ENCODE measurements around the gene CT47C1. TPM values are rescaled to one million over a fixed set of nuclear protein-coding genes. Genes with fewer than 3 reads are reported as not detected.

The CT47C1 gene
- total and polyA plus RNA-seq, 2 of the 8 experiments (the other 6 are each of a cell fraction or from before 2014, with no cell fraction given): not detected

DNA sequence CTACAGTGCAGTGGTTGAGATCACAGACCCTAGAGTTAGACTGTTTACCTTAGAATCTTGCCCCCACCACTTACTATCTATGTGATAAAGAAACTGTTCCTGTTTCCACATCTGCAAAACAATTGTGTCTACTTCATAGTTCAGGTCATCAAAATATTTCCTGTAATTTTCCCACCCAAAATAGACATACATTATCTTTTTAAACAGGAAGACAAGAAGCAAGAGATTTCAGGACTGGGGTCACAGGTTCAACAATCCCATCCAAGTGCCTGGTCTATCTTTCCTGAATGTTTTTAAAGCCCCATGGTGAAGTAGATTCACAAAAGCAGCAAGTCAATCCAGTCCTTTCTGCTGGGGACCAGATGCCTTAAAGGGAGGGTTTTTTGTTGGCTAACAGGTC lies 41.8 kb upstream of the CT47C1 start:
- POLR2A ChIA-PET (ENCODE audit: partially characterized antibody): no interaction called here
- Histone ChIP-seq H4K91ac (replicated peaks; ENCODE audit: insufficient read length, low read length) (no peak overlapping the region), H4K8ac (ENCODE audit: extremely low read depth, insufficient read depth, low read length) (no peak overlapping the region), H2BK20ac (ENCODE audit: low read length) (no peak overlapping the region), H2BK12ac (ENCODE audit: low read depth, low read length) (no peak overlapping the region), H3K27ac (ENCODE audit: low read depth, low read length) (no peak overlapping the region), H3K79me2 (ENCODE audit: control insufficient read depth in 1 of 2, insufficient read depth in 2 of 2, low read length in 2 of 2) (no peaks in the 10 kb centered on the region), H3K4me2 (ENCODE audit: insufficient read depth in 1 of 2, low read depth in 2 of 2, low read length in 2 of 2) (no peak overlapping the region), H2AFZ (ENCODE audit: low read length) (no peak overlapping the region), H3K14ac (ENCODE audit: insufficient read length) (no peak overlapping the region), H3K56ac (replicated peaks; ENCODE audit: insufficient read length, low read depth, low read length) (no peak overlapping the region), H3K23ac (ENCODE audit: insufficient read length) (no peak overlapping the region), H3K4me3 (ENCODE audit: extremely low read depth in 1 of 4, insufficient read depth in 2 of 4, low read depth in 3 of 4, low read length in 4 of 4) (no peak overlapping the region), H2AK5ac (ENCODE audit: low read depth, low read length) (no peak overlapping the region), H3K79me1 (ENCODE audit: low read depth, low read length) (no peaks in the 10 kb centered on the region), H4K20me1 (replicated peaks in 1 of 2; ENCODE audit: control insufficient read depth in 1 of 2, insufficient read depth in 2 of 2, low read length in 2 of 2) (no peaks in the 10 kb centered on the region), H3K4ac (replicated peaks; ENCODE audit: insufficient read length, low read depth, low read length) (no peak overlapping the region), H2BK5ac (ENCODE audit: low read depth, low read length) (no peak overlapping the region), H2BK15ac (ENCODE audit: low read length) (no peak overlapping the region), H3K9ac (replicated peaks in 1 of 4; ENCODE audit: extremely low read depth in 1 of 4, low read depth in 3 of 4, low read length in 3 of 4) (no peak overlapping the region), H3K27me3 (replicated peaks in 1 of 4; ENCODE audit: control insufficient read depth in 3 of 4, extremely low read depth in 1 of 4, insufficient read depth in 3 of 4, low read length in 3 of 4) (no peaks in the 10 kb centered on the region), H3K23me2 (ENCODE audit: low read depth, low read length) (no peaks in the 10 kb centered on the region), H3K4me1 (replicated peaks in 1 of 4; ENCODE audit: control insufficient read depth in 3 of 4, insufficient read depth in 4 of 4, low read length in 3 of 4) (no peaks in the 10 kb centered on the region), H3K9me3 (ENCODE audit: insufficient read depth in 2 of 2, low read depth in 1 of 2, low read length in 1 of 2) (peaks cover 3 to 14% of the 10 kb centered on the region in 2 experiments; a peak in 2 of 4 replicates), H3K18ac (ENCODE audit: extremely low read depth, low read length) (no peak overlapping the region), H4K5ac (ENCODE audit: insufficient read length, low read depth, low read length) (no peak overlapping the region), H2BK120ac (replicated peaks; ENCODE audit: low read depth, low read length) (no peak overlapping the region), H3K36me3 (ENCODE audit: control insufficient read depth in 2 of 4, insufficient read depth in 4 of 4, low read length in 3 of 4) (no peaks in the 10 kb centered on the region)
- DNase-seq (ENCODE audit: low read depth in 1 of 2, low spot score in 2 of 2): no peak
- FAIRE-seq: no peak
- CTCF ChIA-PET (ENCODE audit: partially characterized antibody): no interaction called here
- TF ChIP-seq RXRA (IDR thresholded peaks at IDR 0.05; ENCODE audit: insufficient read depth, low read depth, low read length) (no peak), TCF12 (IDR thresholded peaks at IDR 0.05; ENCODE audit: low read depth, low read length) (no peak), GTF2F1 (IDR thresholded peaks at IDR 0.05; ENCODE audit: borderline replicate concordance, low read depth, low read length) (no peak)
